Fibroblast of skin of scalp (primary cell): ENCODE data around the gene KIF1A.
"Not testable (repeated sequence)": the region's sequence is repeated elsewhere in the genome, so short reads cannot be mapped to it uniquely, and the experiment has no call there.

Source experiments
- DNase-seq: peaks from one replicate; pipeline ENCODE4 v3.0.0-alpha.2; 2013

The KIF1A gene

DNA sequence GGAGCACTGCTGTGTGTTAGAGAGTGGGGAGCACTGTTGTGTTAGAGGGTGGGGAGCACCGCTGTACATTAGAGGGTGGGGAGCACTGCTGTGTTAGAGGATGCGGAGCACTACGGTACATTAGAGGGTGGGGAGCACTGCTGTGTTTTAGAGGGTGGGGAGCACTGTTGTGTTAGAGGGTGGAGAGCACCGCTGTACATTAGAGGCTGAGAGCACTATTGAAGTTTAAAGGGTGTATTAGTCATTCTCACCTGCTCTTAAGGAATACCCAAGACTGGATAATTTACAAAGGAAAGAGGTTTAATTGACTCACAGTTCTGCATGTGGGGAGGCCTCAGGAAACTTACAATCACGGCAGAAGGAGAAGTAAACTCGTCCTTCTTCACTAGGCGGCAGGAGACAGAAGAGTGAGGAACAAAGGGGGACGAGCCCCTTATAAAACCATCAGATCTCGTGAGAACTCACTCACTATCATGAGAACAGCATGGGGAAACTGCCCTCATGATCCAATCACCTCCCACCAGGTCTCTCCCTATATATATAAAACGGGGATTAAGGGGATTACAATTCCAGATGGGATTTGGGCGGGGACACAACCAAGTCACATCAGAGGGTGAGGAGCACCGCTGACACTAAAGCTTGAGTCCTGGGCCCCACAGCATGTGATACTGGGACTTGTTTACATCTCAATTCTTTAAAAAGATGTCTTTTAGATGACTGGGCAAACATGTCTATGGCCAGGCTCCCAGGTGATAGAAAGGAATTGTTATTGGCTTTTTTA, 29.1 kb upstream of the KIF1A start:
- DNase-seq = no peak

DNA sequence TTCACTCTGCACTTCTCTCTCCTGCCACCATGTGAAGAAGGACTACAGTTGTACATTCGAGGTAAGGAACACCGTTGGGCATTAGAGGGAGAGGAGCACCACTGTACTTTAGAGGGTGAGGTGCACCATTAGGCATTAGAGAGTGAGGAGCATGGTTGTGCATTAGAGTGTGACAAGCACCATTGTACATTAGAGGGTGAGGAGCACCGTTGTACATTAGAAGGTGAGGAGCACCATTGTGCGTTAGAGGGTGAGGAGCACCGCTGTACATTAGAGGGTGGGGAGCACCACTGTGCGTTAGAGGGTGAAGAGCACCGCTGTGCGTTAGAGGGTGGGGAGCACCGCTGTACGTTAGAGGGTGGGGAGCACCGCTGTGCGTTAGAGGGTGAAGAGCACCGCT, 27.8 kb upstream of the KIF1A start:
- DNase-seq = no peak

DNA sequence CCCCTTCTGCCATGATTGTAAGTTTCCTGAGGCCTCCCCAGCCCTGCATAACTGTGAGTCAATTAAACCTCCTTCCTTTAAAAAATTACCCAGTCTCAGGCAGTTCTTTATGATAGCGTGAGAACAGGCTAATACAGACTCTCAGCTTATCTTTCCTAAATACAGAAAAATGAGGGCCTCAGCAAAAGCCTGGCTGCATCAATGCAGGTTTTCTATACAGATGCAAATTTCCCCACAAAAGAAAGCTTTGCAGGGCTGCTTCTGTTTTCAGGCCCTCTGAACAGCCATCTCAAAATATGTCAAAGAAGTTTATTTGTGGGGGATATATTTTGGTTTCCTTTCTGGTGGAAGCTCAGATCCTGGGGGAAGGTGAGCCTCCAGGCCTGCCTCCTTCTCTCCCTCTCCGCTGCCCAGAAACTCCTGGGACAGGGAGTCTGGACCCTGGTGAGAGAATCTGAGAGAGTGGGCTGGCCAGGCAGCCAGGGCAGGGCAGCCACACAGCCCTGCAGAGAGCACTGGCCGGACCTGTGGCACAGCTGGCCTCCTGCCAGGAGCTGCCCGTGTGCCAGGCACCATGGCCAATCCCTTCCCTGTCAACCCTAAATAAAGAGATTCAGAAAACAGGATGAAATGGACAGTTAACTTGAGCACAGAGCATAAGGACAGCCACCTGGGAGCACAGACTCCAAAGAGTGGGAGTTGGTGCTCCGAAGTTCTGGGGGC, 27.0 kb upstream of the KIF1A start:
- DNase-seq = no peak

GRCh38 chr2:240846309-240846708, 26.3 kb upstream of the KIF1A start:
- DNase-seq = not testable (repeated sequence)

DNA sequence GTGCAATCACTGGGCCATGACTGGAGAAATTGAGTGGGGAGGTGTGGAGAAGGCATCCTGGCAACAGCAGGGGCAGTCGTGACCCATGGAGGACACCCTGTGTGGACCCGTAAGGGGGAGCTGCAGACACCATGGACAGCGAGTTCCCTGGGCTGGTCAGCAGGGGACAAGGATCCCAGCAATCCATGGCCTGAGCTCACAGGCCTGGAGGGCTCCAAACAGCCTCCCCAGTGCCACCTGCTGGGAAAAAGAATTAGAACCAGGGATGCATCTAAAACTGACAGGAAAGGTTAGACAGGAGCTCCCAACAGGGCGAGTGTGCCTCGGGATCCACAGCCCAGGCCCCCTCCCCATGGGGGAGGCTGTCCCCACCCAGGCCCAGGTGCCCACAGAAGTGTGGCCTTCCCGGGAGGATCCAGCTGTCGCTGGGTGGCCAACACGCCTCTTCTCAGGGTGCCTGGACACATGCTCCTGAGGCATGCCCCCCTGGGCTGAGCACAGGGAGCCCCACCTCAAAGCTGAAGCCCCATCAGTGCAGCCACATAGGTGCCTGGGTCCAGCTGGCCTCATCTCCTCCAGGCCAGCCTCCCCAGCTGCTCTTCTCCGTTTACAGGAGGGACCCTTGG, 20.5 kb upstream of the KIF1A start:
- DNase-seq = peak; percentile 62

- no peak for DNase-seq
Measured at GRCh38 chr2:240839152-240840143, 19.4 kb upstream of the KIF1A start.

DNA sequence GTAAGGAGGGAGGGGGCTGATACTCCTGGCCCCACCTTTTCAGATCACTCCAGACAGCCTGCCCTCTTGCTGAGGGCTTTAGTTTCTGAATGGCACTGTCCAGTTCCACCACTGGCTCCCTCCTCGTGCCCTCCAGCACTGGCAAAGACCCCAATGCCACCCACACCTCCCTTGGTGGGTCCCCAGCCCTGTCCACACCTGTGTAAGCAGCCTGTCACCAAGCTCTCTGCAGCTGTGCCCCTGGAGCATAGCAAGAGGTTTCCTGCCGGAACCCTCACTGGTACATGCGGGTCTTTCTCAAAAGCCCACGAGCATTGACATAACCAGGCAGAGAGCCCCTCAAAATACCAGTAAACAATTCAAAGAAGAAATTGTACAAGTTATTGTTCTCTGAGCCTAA, 17.6 kb upstream of the KIF1A start:
- no peak for DNase-seq

GRCh38 chr2:240836781-240837467, 16.9 kb upstream of the KIF1A start:
- DNase-seq = no peak

DNA sequence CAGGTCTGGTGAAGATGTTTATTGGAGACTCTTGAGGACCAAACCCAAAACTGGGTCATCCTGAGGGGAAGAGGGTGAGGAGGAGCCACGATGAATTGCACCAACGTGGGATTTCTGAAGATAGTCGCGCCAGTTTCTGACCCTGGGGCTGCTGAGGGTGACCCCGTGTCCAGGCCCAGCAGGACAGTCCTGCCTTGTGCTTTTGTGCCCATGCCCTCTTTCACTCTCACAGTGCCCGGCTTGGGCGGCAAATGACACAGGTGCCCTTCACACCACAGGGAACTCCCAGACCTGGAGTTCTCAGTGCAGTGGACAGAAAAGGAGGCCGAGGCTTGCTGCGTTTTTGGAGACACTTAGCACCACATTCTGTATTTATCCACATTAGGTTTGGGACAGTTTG, 15.5 kb upstream of the KIF1A start:
- DNase-seq = no peak

DNA sequence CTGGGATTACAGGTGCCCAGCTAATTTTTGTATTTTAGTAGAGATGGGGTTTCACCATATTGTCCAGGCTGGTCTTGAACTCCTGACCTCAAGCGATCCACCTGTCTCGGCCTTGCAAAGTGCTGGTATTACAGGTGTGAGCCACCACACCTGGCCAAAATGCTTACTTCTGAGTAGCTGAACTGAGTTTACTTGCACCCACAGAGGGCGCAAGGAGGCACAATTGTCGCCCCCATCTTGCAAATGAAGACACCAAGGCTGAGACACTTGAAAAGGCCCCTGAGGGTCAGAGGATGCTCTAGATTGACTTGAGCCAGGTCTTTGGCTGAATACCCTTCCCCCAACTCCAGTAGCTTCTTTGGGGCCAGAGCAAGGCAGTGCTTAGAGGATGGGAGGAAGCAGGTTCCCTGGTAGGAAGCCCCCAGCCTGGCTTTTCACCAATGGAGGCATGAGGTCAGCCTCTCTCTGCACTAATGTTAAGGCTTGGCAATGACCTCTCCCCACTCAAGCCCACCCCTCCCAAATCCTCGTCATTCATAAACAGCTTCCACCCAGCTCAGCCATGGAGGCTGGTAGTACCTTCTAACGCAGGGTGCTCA, 14.5 kb upstream of the KIF1A start:
- DNase-seq = no peak

DNA sequence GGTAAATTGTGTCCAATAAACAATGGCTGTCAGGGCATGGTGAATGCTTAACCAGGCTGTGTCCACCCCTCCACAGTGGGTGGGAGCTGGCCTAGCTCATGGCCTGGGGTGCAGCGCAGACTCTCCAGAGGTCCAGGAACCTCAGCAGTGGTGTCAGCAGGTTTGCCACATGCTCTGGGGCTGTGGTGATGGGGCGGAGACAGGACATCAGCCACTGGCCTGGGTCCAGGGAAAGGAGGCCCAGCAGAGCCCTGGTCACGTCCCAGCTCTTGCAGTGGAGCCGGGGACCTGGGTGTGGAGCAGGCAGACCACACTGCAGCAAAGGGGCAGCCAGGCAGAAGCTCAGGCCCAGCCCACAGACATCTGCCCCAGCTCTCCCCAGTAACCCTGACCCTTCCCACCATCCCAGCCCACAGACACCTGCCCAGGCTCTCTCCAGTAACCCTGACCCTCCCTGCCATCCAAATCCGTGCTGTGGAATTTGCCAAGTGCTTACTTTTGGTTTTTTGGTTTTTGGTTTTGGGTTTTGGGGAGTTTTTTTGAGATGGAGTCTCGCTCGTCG, 13.8 kb upstream of the KIF1A start:
- DNase-seq = no peak

GRCh38 chr2:240832921-240833494, 13.0 kb upstream of the KIF1A start:
- DNase-seq = no peak

GRCh38 chr2:240832205-240832727, 12.2 kb upstream of the KIF1A start:
- peak; percentile 87 for DNase-seq

GRCh38 chr2:240831594-240832204, 11.7 kb upstream of the KIF1A start:
- DNase-seq = no peak

DNA sequence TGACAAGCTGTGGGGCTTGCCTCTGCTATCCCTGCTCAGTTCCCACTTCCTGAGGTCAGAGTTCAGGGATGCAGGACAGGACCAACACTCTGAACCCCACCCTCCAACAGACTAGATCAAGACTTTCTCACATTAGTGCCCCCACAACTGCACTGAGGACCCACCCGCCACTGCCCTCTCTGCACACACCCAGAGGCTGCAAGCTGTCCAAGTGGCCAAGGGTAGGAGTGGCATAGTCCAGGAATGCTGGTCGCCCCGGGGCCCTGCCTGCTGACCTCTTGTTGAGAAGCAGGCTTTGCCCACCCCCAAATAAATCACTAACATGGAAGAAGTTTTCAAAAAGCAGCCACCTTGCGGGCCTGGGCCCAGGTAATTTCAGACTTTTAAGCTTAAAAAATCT, 5.5 kb upstream of the KIF1A start:
- no peak for DNase-seq

GRCh38 chr2:240823449-240824336, 3.7 kb upstream of the KIF1A start:
- no peak for DNase-seq

DNA sequence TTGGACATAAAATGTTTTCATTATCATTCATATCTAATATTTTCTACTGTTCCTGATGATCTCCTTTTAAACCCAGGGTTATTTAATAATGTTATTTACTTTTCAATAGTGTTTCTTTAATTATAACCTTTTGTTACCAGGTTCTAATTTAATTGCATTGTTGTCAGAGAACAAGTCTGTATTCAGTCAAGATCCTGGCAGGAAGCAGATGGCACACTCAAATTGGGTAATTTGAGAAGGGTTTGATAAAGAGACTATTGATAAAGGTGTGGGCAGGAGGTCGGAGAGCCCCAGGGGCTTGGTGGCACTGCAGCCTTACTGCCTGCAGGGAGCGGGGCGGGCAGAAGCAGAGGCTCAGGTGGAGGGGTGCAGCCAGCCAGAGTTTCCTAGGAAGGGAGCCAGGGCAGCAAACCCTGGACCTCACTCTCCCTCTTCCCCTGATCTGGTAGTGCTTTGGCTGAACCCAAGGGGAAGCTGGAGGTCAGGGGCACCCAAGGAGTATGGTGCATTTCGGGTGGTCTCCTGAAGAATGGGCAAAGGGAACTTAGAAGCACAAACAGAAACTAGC, 2.3 kb upstream of the KIF1A start:
- no peak for DNase-seq

DNA sequence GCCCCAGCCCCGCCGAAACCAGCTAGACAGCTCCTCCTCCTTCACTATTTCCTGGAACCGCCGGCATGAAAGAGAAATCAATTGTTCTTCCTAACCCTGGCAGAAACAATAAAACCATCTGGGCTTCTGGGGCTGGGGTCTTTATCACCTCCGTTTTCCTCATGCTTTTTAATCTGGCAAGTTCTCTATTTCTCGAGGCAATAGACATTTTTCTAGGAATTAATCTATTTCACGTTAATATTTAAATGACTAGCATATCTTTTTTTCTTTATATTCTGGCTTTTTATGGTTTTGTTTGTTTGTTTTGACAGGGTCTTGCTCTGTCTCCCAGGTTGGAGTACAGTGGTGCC, 1.4 kb upstream of the KIF1A start:
- DNase-seq = no peak
